Measurements from ENCODE around the gene SAMD4A.

DNA sequence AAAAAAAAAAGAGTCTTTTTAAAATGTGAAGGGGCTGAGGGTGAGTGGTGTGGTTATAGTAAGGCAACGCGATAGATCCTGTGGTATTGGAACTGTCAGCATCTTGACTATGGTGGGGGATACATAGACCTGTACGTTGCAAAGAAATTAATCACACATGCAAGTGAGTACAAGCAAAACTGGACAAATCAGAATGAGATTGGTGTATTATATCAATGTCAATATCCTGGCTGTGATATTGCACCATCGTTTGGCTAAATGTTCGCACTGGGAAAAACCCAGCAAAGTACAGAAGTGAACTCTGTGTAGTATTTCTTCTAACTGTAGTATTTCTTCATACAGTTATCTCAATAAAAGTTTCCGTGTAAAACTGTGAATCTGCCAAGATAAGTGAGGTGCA lies 267.8 kb downstream of the SAMD4A start:
- TF ChIP-seq, protein P1, sequence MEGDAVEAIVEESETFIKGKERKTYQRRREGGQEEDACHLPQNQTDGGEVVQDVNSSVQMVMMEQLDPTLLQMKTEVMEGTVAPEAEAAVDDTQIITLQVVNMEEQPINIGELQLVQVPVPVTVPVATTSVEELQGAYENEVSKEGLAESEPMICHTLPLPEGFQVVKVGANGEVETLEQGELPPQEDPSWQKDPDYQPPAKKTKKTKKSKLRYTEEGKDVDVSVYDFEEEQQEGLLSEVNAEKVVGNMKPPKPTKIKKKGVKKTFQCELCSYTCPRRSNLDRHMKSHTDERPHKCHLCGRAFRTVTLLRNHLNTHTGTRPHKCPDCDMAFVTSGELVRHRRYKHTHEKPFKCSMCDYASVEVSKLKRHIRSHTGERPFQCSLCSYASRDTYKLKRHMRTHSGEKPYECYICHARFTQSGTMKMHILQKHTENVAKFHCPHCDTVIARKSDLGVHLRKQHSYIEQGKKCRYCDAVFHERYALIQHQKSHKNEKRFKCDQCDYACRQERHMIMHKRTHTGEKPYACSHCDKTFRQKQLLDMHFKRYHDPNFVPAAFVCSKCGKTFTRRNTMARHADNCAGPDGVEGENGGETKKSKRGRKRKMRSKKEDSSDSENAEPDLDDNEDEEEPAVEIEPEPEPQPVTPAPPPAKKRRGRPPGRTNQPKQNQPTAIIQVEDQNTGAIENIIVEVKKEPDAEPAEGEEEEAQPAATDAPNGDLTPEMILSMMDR (conservative IDR thresholded peaks at IDR 0.05 in 1 of 2, IDR thresholded peaks at IDR 0.05 in 1 of 2; ENCODE audit: extremely low read depth in 1 of 2, insufficient read depth in 1 of 2, low read depth in 1 of 2, low read length in 2 of 2) = no peak
- no peak for TF ChIP-seq EZH2 (IDR thresholded peaks at IDR 0.05; ENCODE audit: borderline replicate concordance, low read length)

Measured in mammary epithelial cell (primary cell).